Thyroid gland (tissue), 4 donors: ENCODE data around the gene BTBD9. TPM values are rescaled to one million over a fixed set of nuclear protein-coding genes. Genes with fewer than 3 reads are reported as not detected.

Experiments used
- DNase-seq, 2 donors: peaks; one replicate each; pipeline ENCODE4 v3.0.0-alpha.2; 2019
- H3K27ac ChIP-seq, 3 donors: fragments of 200-600 bp; sonication (generic); 1 replicate in 2 of 3; 2 replicates in 1 of 3; pipeline ENCODE4 v1.5.1; 2016 to 2019; ENCODE audit warnings: mild to moderate bottlenecking in 1 of 3, moderate library complexity in 1 of 3
- H3K27me3 ChIP-seq: fragments of 200-600 bp; sonication (generic); one replicate; pipeline ENCODE4 v1.5.1; 2019
- H3K36me3 ChIP-seq, 2 donors: fragments of 200-600 bp; sonication (generic); one replicate each; pipeline ENCODE4 v1.5.1; 2016 to 2019
- H3K4me1 ChIP-seq, 2 donors: fragments of 200-600 bp; sonication (generic); one replicate each; pipeline ENCODE4 v1.5.1; 2017 to 2019
- H3K4me3 ChIP-seq, 3 donors: fragments of 200-600 bp; sonication (generic); replicated peaks in 1 of 3; 1 replicate in 2 of 3; 2 replicates in 1 of 3; pipeline ENCODE4 v1.5.1; 2016; ENCODE audit warnings: mild to moderate bottlenecking in 1 of 3
- H3K9me3 ChIP-seq: fragments of 200-600 bp; sonication (generic); one replicate; pipeline ENCODE4 v1.5.1; 2017
- CTCF ChIP-seq, 6 experiments: fragments of 200-600 bp in 3 of 6; fragments of 450-650 bp in 3 of 6; sonication (generic) in 3 of 6; IDR thresholded peaks; one replicate each; pipeline ENCODE4 v1.5.1; 2016 to 2019; ENCODE audit warnings: antibody characterized with exemption in 6 of 6, mild to moderate bottlenecking in 2 of 6, inconsistent platforms in 1 of 6, moderate library complexity in 1 of 6
- POLR2A ChIP-seq, 2 donors: fragments of 450-650 bp; IDR thresholded peaks; one replicate each; pipeline ENCODE4 v1.6.1; 2017; ENCODE audit warnings: antibody characterized with exemption in 2 of 2, mild to moderate bottlenecking in 2 of 2, moderate library complexity in 1 of 2
- WGBS, 2 donors: methylation state at CpG; one replicate each; pipeline ENCODE4 v1.1.5; 2017; 5-methylcytosine and 5-hydroxymethylcytosine counted together
- intact Hi-C: fragments of 100-400 bp; cut with DNase I; formaldehyde crosslinking; loops from one replicate; pipeline ENCODE4 v1.15.1; 2023
- total RNA-seq, 4 donors: library from RNA; depleted of rRNA; stranded (reverse); fragments of >200 nt; gene quantifications; one replicate each; pipeline ENCODE4 v1.2.3, GENCODE V29; 2016

BTBD9 gene
- total RNA-seq, 4 donors from 2014 or later, result 17.3 to 32.0 (median 27.4) TPM

- H3K4me1 ChIP-seq, result no peaks in the 10 kb centered on the region
- no peaks in the 10 kb centered on the region for H3K27me3 ChIP-seq
- H3K9me3 ChIP-seq, result no peaks in the 10 kb centered on the region
- TF ChIP-seq CTCF (IDR thresholded peaks at IDR 0.05) (no peak), POLR2A (IDR thresholded peaks at IDR 0.05) (no peak)
- no peak overlapping the region for H3K4me3 ChIP-seq
- intact Hi-C loops, result no loop called here
- DNase-seq, result no peak
- WGBS, 2 donors, result 79 to 85% methylated on average over 9 of the region's 9 CpGs
- H3K27ac ChIP-seq, result no peak overlapping the region
- H3K36me3 ChIP-seq, result no peaks in the 10 kb centered on the region
Observed at GRCh38 chr6:38269461-38270172, 370.1 kb downstream of the BTBD9 start.

GRCh38 chr6:38268342-38268741 lies 371.4 kb downstream of the BTBD9 start:
- intact Hi-C loops, result no loop called here
- WGBS, 2 donors, result 86 to 88% methylated on average over 4 of the region's 4 CpGs
- H3K36me3 ChIP-seq, result no peaks in the 10 kb centered on the region
- DNase-seq, result no peak
- no peaks in the 10 kb centered on the region for H3K27me3 ChIP-seq
- H3K4me3 ChIP-seq, result no peak overlapping the region
- TF ChIP-seq CTCF (IDR thresholded peaks at IDR 0.05) (no peak), POLR2A (IDR thresholded peaks at IDR 0.05) (no peak)
- H3K9me3 ChIP-seq, result no peaks in the 10 kb centered on the region
- H3K27ac ChIP-seq, result no peak overlapping the region
- no peaks in the 10 kb centered on the region for H3K4me1 ChIP-seq

- Histone ChIP-seq H3K4me3 (no peak overlapping the region), H3K9me3 (no peaks in the 10 kb centered on the region)
Observed at GRCh38 chr6:38266921-38267354, 372.8 kb downstream of the BTBD9 start.

GRCh38 chr6:38264605-38265004 lies 375.1 kb downstream of the BTBD9 start:
- no peaks in the 10 kb centered on the region for H3K9me3 ChIP-seq
- no peaks in the 10 kb centered on the region for H3K36me3 ChIP-seq
- TF ChIP-seq POLR2A (IDR thresholded peaks at IDR 0.05), result no peak
- H3K27me3 ChIP-seq, result no peaks in the 10 kb centered on the region
- H3K4me1 ChIP-seq, result peaks cover 6 to 9% of the 10 kb centered on the region in 2 donors
- intact Hi-C loops, result no loop called here
- H3K27ac ChIP-seq, result no peak overlapping the region
- DNase-seq, result peak; percentile 59 to 76
- no peak overlapping the region for H3K4me3 ChIP-seq
- 43 to 48% methylated on average over 8 of the region's 8 CpGs for WGBS, 2 donors

More at GRCh38 chr6:38266921-38267354, 372.8 kb downstream of the BTBD9 start:
- Histone ChIP-seq H3K27ac (no peak overlapping the region), H3K27me3 (no peaks in the 10 kb centered on the region), H3K36me3 (no peaks in the 10 kb centered on the region), H3K4me1 (peaks cover 2 to 5% of the 10 kb centered on the region in 2 donors)
- DNase-seq, result no peak
- 95 to 98% methylated on average over 7 of the region's 7 CpGs for WGBS, 2 donors
- intact Hi-C loops, result no loop called here
- no peak for TF ChIP-seq CTCF (IDR thresholded peaks at IDR 0.05)
- TF ChIP-seq POLR2A (IDR thresholded peaks at IDR 0.05), result no peak

- H3K4me1 ChIP-seq, result peaks cover 6 to 9% of the 10 kb centered on the region in 2 donors
- H3K36me3 ChIP-seq, result no peaks in the 10 kb centered on the region
Observed at GRCh38 chr6:38262609-38263008, 377.1 kb downstream of the BTBD9 start.

More at GRCh38 chr6:38262609-38263008, 377.1 kb downstream of the BTBD9 start:
- 87 to 96% methylated on average over 2 of the region's 2 CpGs for WGBS, 2 donors
- intact Hi-C loops, result no loop called here
- Histone ChIP-seq H3K4me3 (no peak overlapping the region), H3K27me3 (no peaks in the 10 kb centered on the region), H3K27ac (no peak overlapping the region), H3K9me3 (no peaks in the 10 kb centered on the region)
- DNase-seq, result no peak
- TF ChIP-seq POLR2A (IDR thresholded peaks at IDR 0.05), result no peak
- no peak for TF ChIP-seq CTCF (IDR thresholded peaks at IDR 0.05)
